H1 (cell line): ENCODE measurements around the gene FARS2. TPM values are rescaled to one million over a fixed set of nuclear protein-coding genes. Genes with fewer than 3 reads are reported as not detected.

Experiments
- GABPA ChIP-seq: IDR thresholded peaks from 2 replicates; pipeline ENCODE4 v1.6.1; 2011; ENCODE audit warnings: mild to moderate bottlenecking, low read length, moderate library complexity, borderline replicate concordance; ENCODE audit not compliant: insufficient read depth
- KDM1A ChIP-seq: fragments of 200-600, 300-600 bp; sonication (generic); IDR thresholded peaks from 2 replicates; pipeline ENCODE4 v1.7.1; 2016; ENCODE audit warnings: mild to moderate bottlenecking, low read length, borderline replicate concordance
- polyA plus RNA-seq, 7 experiments: library from polyadenylated mRNA; depleted of rRNA in 3 of 7; stranded (reverse) in 5 of 7; unstranded in 2 of 7; fragments of >200 nt in 5 of 7; fragments of 200-250 nt in 2 of 7; gene quantifications; 1 replicate in 5 of 7; 2 replicates in 1 of 7; 4 replicates in 1 of 7; pipeline versions ENCODE4 v1.2.1 to v1.2.3, GENCODE V29; 2011 to 2013; ENCODE audit warnings: missing spikeins in 2 of 7, mixed read lengths in 2 of 7
- total RNA-seq: library from RNA; stranded (reverse); fragmentation: NEBNext Ultra II Directional; extraction: Animal tissue kit (Norgen Biotek cat#: 25700); gene quantifications from 2 replicates; pipeline ENCODE4 v1.2.1, GENCODE V29; 2021
- TF ChIP-seq, protein P1 (sequence below): fragments of 300-600 bp; sonication (generic); IDR thresholded peaks from 2 replicates; pipeline ENCODE4 v1.7.1; 2012; ENCODE audit warnings: low read length, moderate library complexity, mild to moderate bottlenecking, inconsistent platforms; ENCODE audit not compliant: insufficient replicate concordance

Gene FARS2
- total and polyA plus RNA-seq, 2 of the 8 experiments (the other 6 are each of a cell fraction or from before 2014, with no cell fraction given) = 11.7 to 14.4 TPM

DNA sequence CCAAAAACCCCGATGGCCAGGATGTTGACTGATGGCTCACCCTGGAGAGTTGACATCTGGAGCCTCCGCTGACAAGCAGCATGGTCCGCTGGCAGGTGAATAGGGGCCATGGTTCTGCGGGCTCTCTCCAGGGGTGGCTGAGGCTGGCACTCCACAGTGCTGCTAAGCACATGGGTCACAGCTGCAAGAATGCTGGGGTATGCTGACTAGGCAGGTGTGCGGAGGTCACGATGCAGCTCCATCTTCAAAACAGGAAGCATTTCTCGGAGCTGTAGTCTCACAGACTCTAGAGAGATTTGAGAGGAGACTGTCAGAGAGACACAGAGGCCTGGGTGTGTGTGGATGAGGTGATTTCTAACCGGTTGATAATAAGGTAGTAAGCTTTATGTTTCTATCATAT lies 403.9 kb downstream of the FARS2 start (continued):
- TF ChIP-seq, protein P1, sequence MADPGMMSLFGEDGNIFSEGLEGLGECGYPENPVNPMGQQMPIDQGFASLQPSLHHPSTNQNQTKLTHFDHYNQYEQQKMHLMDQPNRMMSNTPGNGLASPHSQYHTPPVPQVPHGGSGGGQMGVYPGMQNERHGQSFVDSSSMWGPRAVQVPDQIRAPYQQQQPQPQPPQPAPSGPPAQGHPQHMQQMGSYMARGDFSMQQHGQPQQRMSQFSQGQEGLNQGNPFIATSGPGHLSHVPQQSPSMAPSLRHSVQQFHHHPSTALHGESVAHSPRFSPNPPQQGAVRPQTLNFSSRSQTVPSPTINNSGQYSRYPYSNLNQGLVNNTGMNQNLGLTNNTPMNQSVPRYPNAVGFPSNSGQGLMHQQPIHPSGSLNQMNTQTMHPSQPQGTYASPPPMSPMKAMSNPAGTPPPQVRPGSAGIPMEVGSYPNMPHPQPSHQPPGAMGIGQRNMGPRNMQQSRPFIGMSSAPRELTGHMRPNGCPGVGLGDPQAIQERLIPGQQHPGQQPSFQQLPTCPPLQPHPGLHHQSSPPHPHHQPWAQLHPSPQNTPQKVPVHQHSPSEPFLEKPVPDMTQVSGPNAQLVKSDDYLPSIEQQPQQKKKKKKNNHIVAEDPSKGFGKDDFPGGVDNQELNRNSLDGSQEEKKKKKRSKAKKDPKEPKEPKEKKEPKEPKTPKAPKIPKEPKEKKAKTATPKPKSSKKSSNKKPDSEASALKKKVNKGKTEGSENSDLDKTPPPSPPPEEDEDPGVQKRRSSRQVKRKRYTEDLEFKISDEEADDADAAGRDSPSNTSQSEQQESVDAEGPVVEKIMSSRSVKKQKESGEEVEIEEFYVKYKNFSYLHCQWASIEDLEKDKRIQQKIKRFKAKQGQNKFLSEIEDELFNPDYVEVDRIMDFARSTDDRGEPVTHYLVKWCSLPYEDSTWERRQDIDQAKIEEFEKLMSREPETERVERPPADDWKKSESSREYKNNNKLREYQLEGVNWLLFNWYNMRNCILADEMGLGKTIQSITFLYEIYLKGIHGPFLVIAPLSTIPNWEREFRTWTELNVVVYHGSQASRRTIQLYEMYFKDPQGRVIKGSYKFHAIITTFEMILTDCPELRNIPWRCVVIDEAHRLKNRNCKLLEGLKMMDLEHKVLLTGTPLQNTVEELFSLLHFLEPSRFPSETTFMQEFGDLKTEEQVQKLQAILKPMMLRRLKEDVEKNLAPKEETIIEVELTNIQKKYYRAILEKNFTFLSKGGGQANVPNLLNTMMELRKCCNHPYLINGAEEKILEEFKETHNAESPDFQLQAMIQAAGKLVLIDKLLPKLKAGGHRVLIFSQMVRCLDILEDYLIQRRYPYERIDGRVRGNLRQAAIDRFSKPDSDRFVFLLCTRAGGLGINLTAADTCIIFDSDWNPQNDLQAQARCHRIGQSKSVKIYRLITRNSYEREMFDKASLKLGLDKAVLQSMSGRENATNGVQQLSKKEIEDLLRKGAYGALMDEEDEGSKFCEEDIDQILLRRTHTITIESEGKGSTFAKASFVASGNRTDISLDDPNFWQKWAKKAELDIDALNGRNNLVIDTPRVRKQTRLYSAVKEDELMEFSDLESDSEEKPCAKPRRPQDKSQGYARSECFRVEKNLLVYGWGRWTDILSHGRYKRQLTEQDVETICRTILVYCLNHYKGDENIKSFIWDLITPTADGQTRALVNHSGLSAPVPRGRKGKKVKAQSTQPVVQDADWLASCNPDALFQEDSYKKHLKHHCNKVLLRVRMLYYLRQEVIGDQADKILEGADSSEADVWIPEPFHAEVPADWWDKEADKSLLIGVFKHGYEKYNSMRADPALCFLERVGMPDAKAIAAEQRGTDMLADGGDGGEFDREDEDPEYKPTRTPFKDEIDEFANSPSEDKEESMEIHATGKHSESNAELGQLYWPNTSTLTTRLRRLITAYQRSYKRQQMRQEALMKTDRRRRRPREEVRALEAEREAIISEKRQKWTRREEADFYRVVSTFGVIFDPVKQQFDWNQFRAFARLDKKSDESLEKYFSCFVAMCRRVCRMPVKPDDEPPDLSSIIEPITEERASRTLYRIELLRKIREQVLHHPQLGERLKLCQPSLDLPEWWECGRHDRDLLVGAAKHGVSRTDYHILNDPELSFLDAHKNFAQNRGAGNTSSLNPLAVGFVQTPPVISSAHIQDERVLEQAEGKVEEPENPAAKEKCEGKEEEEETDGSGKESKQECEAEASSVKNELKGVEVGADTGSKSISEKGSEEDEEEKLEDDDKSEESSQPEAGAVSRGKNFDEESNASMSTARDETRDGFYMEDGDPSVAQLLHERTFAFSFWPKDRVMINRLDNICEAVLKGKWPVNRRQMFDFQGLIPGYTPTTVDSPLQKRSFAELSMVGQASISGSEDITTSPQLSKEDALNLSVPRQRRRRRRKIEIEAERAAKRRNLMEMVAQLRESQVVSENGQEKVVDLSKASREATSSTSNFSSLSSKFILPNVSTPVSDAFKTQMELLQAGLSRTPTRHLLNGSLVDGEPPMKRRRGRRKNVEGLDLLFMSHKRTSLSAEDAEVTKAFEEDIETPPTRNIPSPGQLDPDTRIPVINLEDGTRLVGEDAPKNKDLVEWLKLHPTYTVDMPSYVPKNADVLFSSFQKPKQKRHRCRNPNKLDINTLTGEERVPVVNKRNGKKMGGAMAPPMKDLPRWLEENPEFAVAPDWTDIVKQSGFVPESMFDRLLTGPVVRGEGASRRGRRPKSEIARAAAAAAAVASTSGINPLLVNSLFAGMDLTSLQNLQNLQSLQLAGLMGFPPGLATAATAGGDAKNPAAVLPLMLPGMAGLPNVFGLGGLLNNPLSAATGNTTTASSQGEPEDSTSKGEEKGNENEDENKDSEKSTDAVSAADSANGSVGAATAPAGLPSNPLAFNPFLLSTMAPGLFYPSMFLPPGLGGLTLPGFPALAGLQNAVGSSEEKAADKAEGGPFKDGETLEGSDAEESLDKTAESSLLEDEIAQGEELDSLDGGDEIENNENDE = no peak
- TF ChIP-seq KDM1A (no peak), GABPA (no peak)
